Keratinocyte (primary cell): ENCODE data around the gene RPS16. TPM values are rescaled to one million over a fixed set of nuclear protein-coding genes. Genes with fewer than 3 reads are reported as not detected.

Experiments
- DNase-seq: peaks from one replicate; pipeline ENCODE4 v3.0.0-alpha.2; 2011; ENCODE audit warnings: low read depth, missing footprints, low spot score
- FAIRE-seq: peaks from 2 replicates; lab custom pipeline; 2011; peaks lifted over from hg19 to GRCh38; lab: Jason Lieb, UNC
- H2AFZ ChIP-seq: 2 replicates; pipeline ENCODE4 v1.6.0; 2012; ENCODE audit warnings: low read length, control low read depth, inconsistent platforms; ENCODE audit not compliant: control insufficient read depth
- H3K27ac ChIP-seq: 2 replicates; pipeline ENCODE4 v1.5.1; 2011; ENCODE audit warnings: low read length; ENCODE audit not compliant: control insufficient read depth, insufficient read depth
- H3K27me3 ChIP-seq: 3 replicates; pipeline ENCODE4 v1.6.0; 2011; ENCODE audit warnings: low read length; ENCODE audit not compliant: control insufficient read depth, insufficient read depth; ENCODE audit errors: extremely low read depth
- H3K36me3 ChIP-seq, 2 experiments: 2 replicates in 1 of 2; 3 replicates in 1 of 2; pipeline ENCODE4 v1.5.1; 2011; ENCODE audit warnings: low read length in 2 of 2, mild to moderate bottlenecking in 1 of 2; ENCODE audit not compliant: control insufficient read depth in 2 of 2, insufficient read depth in 2 of 2; ENCODE audit errors: extremely low read depth in 1 of 2
- H3K4me1 ChIP-seq: 3 replicates; pipeline ENCODE4 v1.5.1; 2011; ENCODE audit warnings: low read length; ENCODE audit not compliant: control insufficient read depth, insufficient read depth; ENCODE audit errors: extremely low read depth
- H3K4me2 ChIP-seq: 3 replicates; pipeline ENCODE4 v1.6.0; 2011; ENCODE audit warnings: low read depth, low read length; ENCODE audit not compliant: control insufficient read depth, insufficient read depth; ENCODE audit errors: extremely low read depth
- H3K4me3 ChIP-seq, 3 experiments: fragments of 200-600 bp in 1 of 3; sonication (generic) in 1 of 3; 2 replicates in 2 of 3; 3 replicates in 1 of 3; pipeline ENCODE4 v1.5.1; 2011 to 2016; ENCODE audit warnings: low read length in 3 of 3, mild to moderate bottlenecking in 3 of 3, control low read depth in 2 of 3, inconsistent platforms in 1 of 3, low read depth in 1 of 3, mixed read lengths in 1 of 3, mixed run types in 1 of 3, moderate library complexity in 1 of 3; ENCODE audit not compliant: control insufficient read depth in 2 of 3, insufficient read depth in 2 of 3; ENCODE audit errors: extremely low read depth in 1 of 3
- H3K79me2 ChIP-seq: 2 replicates; pipeline ENCODE4 v1.6.0; 2012; ENCODE audit warnings: low read length; ENCODE audit not compliant: control insufficient read depth, insufficient read depth
- H3K9ac ChIP-seq: 3 replicates; pipeline ENCODE4 v1.6.0; 2011; ENCODE audit warnings: low read length; ENCODE audit not compliant: control insufficient read depth, insufficient read depth; ENCODE audit errors: extremely low read depth
- H3K9me1 ChIP-seq: 3 replicates; pipeline ENCODE4 v1.6.0; 2011; ENCODE audit warnings: low read length; ENCODE audit not compliant: control insufficient read depth, insufficient read depth; ENCODE audit errors: extremely low read depth
- H3K9me3 ChIP-seq: 2 replicates; pipeline ENCODE4 v1.5.1; 2012; ENCODE audit warnings: low read depth, low read length; ENCODE audit not compliant: control insufficient read depth
- H4K20me1 ChIP-seq: 3 replicates; pipeline ENCODE4 v1.6.0; 2011; ENCODE audit warnings: low read length; ENCODE audit not compliant: control insufficient read depth, insufficient read depth; ENCODE audit errors: extremely low read depth
- CTCF ChIP-seq, 3 experiments: IDR thresholded peaks in 1 of 3; conservative IDR thresholded peaks in 1 of 3; optimal IDR thresholded peaks in 1 of 3; 2 replicates in 2 of 3; 3 replicates in 1 of 3; pipeline versions ENCODE3 to v1.5.1; 2011; ENCODE audit warnings: low read length in 3 of 3, mild to moderate bottlenecking in 3 of 3, moderate library complexity in 2 of 3, control low read depth in 1 of 3, inconsistent platforms in 1 of 3; ENCODE audit not compliant: insufficient read depth in 2 of 3; ENCODE audit errors: extremely low read depth in 1 of 3
- EZH2 ChIP-seq: IDR thresholded peaks from one replicate; pipeline ENCODE4 v1.6.1; 2012; ENCODE audit warnings: inconsistent platforms, mild to moderate bottlenecking, low read length, moderate library complexity
- dilution Hi-C: fragments of 300-500 bp; cut with MboI; formaldehyde crosslinking; loops from one replicate; pipeline ENCODE4 v1.7.0; 2020; ENCODE audit warnings: low sequenced_read_pairs; ENCODE audit not compliant: extremely low pct_ligation_motif_present
- polyA plus RNA-seq, 5 experiments: library from polyadenylated mRNA; depleted of rRNA in 3 of 5; stranded (reverse) in 3 of 5; stranded (forward) in 1 of 5; unstranded in 1 of 5; fragments of >200 nt; gene quantifications; 1 replicate in 1 of 5; 2 replicates in 3 of 5; 3 replicates in 1 of 5; pipeline versions ENCODE4 v1.2.1 to v1.2.3, GENCODE V29; 2011 to 2012; ENCODE audit warnings: missing spikeins in 2 of 5, low read depth in 1 of 5, low replicate concordance in 1 of 5

Gene RPS16
- polyA plus RNA-seq, 1 donor (not counting 4 experiments of a cell fraction or from before 2014, with no cell fraction given) = 1,323 TPM

- H4K20me1 ChIP-seq = peaks cover 4% of the 10 kb centered on the region
- H3K79me2 ChIP-seq = peaks cover 23% of the 10 kb centered on the region
- H3K4me3 ChIP-seq = peak overlapping the region; percentile 75 to 85 (median 81)
- dilution Hi-C loops = no loop called here
- peak overlapping the region; percentile 93 for H3K9ac ChIP-seq
- no peaks in the 10 kb centered on the region for H3K27me3 ChIP-seq
- H3K9me1 ChIP-seq = no peaks in the 10 kb centered on the region
- FAIRE-seq (no peak), DNase-seq (no peak)
- TF ChIP-seq CTCF (optimal IDR thresholded peaks at IDR 0.05 in 1 of 3, IDR thresholded peaks at IDR 0.05 in 1 of 3, conservative IDR thresholded peaks at IDR 0.05 in 1 of 3; ENCODE audit: extremely low read depth in 1 of 3, insufficient read depth in 2 of 3, low read length in 3 of 3) (no peak), EZH2 (no peak)
- peaks cover 23% of the 10 kb centered on the region for H3K4me1 ChIP-seq
- H3K36me3 ChIP-seq = peaks cover 6 to 14% of the 10 kb centered on the region in 2 experiments
- no peaks in the 10 kb centered on the region for H3K9me3 ChIP-seq
- peak overlapping the region; percentile 88 for H3K27ac ChIP-seq
- H3K4me2 ChIP-seq = peak overlapping the region; percentile 88
- no peak overlapping the region for H2AFZ ChIP-seq
Observed at GRCh38 chr19:39408392-39409207, 27.1 kb downstream of the RPS16 start.

DNA sequence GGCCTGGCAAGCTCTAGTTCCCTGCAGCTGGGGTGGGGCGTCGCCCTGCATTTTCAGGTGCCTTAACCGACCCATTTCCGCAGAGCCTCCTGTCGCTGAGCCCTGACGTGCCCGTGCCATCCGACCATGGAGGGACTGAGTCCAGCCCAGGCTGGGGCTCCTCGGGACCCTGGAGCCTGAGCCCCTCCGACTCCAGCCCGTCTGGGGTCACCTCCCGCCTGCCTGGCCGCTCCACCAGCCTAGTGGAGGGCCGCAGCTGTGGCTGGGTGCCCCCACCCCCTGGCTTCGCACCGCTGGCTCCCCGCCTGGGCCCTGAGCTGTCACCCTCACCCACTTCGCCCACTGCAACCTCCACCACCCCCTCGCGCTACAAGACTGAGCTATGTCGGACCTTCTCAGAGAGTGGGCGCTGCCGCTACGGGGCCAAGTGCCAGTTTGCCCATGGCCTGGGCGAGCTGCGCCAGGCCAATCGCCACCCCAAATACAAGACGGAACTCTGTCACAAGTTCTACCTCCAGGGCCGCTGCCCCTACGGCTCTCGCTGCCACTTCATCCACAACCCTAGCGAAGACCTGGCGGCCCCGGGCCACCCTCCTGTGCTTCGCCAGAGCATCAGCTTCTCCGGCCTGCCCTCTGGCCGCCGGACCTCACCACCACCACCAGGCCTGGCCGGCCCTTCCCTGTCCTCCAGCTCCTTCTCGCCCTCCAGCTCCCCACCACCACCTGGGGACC lies 27.9 kb downstream of the RPS16 start:
- peak overlapping the region; percentile 75 to 85 (median 81) for H3K4me3 ChIP-seq
- H3K79me2 ChIP-seq = peaks cover 23% of the 10 kb centered on the region
- peaks cover 31% of the 10 kb centered on the region for H3K4me1 ChIP-seq
- H3K27ac ChIP-seq = peak overlapping the region; percentile 88
- no peak overlapping the region for H2AFZ ChIP-seq
- peaks cover 4% of the 10 kb centered on the region for H4K20me1 ChIP-seq
- H3K27me3 ChIP-seq = no peaks in the 10 kb centered on the region
- H3K9me3 ChIP-seq = no peaks in the 10 kb centered on the region
- H3K36me3 ChIP-seq = peaks cover 6 to 14% of the 10 kb centered on the region in 2 experiments
- DNase-seq (no peak), FAIRE-seq (no peak)
- H3K9me1 ChIP-seq = no peaks in the 10 kb centered on the region
- H3K9ac ChIP-seq = peak overlapping the region; percentile 93
- TF ChIP-seq CTCF (optimal IDR thresholded peaks at IDR 0.05 in 1 of 3, IDR thresholded peaks at IDR 0.05 in 1 of 3, conservative IDR thresholded peaks at IDR 0.05 in 1 of 3; ENCODE audit: extremely low read depth in 1 of 3, insufficient read depth in 2 of 3, low read length in 3 of 3) (no peak), EZH2 (no peak)
- dilution Hi-C loops = no loop called here
- peak overlapping the region; percentile 88 for H3K4me2 ChIP-seq
